K562 (cell line): ENCODE measurements around the gene HPD.

ENCODE experiments used
- ELF1 ChIP-seq: fragments of 200-800 bp; sonication (Bioruptor generic); IDR thresholded peaks from 2 replicates; pipeline ENCODE4 v1.6.1; 2016; ENCODE audit warnings: missing genetic modification characterization, missing compliant biosample characterization
- EZH2 ChIP-seq: IDR thresholded peaks from 2 replicates; pipeline ENCODE4 v1.6.1; 2012; ENCODE audit warnings: low read depth, mild to moderate bottlenecking, inconsistent platforms, low read length, borderline replicate concordance
- NFYB ChIP-seq: IDR thresholded peaks from 2 replicates; pipeline ENCODE4 v1.6.1; 2011; ENCODE audit warnings: mild to moderate bottlenecking, moderate library complexity; ENCODE audit not compliant: insufficient read length; ENCODE audit errors: extremely low read depth
- POLR2A ChIP-seq: fragments of 450-650 bp; conservative IDR thresholded peaks from 2 replicates; pipeline ENCODE4 v1.6.1; 2016
- POLR2AphosphoS5 ChIP-seq: IDR thresholded peaks from 2 replicates; pipeline ENCODE4 v1.6.1; 2011; ENCODE audit warnings: mild to moderate bottlenecking, low read depth, low read length, moderate library complexity; ENCODE audit not compliant: control insufficient read depth, insufficient read depth
- RFX5 ChIP-seq: IDR thresholded peaks from 2 replicates; pipeline ENCODE4 v1.6.1; 2011; ENCODE audit warnings: low read depth, mild to moderate bottlenecking, improper control_type of control experiment, low read length
- TCF7L2 ChIP-seq: fragments of 150-350 bp; IDR thresholded peaks from 2 replicates; pipeline ENCODE4 v1.6.1; 2016; ENCODE audit warnings: low read depth, mild to moderate bottlenecking, low read length, moderate library complexity
- ZFX ChIP-seq: sonication (generic); formaldehyde crosslinking; IDR thresholded peaks from 2 replicates; pipeline ENCODE4 v1.8.0; 2022; ENCODE audit warnings: mild to moderate bottlenecking, missing genetic modification reagents, moderate library complexity
- ZNF133 ChIP-seq: fragments of 250-450 bp; sonication (Bioruptor Pico); IDR thresholded peaks from 2 replicates; pipeline ENCODE4 v1.4.0; 2020; ENCODE audit warnings: mild to moderate bottlenecking
- TF ChIP-seq, protein P1 (sequence below): sonication (generic); formaldehyde crosslinking; IDR thresholded peaks from 2 replicates; pipeline ENCODE4 v1.8.1; 2022; ENCODE audit warnings: missing genetic modification reagents
- TF ChIP-seq, protein P2 (sequence below): sonication (generic); formaldehyde crosslinking; IDR thresholded peaks from 2 replicates; pipeline ENCODE4 v1.8.0; 2022; ENCODE audit warnings: mild to moderate bottlenecking, missing genetic modification reagents
- TF ChIP-seq, protein P3 (sequence below), 3 experiments: IDR thresholded peaks in 2 of 3; conservative IDR thresholded peaks in 1 of 3; 2 replicates each; pipeline ENCODE4 v1.5.1; 2011 to 2012; ENCODE audit warnings: low read length in 3 of 3, mild to moderate bottlenecking in 3 of 3, control low read depth in 2 of 3, improper control_type of control experiment in 1 of 3, inconsistent platforms in 1 of 3, low read depth in 1 of 3, mixed read lengths in 1 of 3, moderate library complexity in 1 of 3; ENCODE audit not compliant: insufficient read depth in 2 of 3
- TF ChIP-seq, protein P4 (sequence below), 2 experiments: fragments of 450-650 bp; formaldehyde crosslinking in 1 of 2; IDR thresholded peaks; 2 replicates each; pipeline versions ENCODE4 v1.4.0 to v1.6.1; 2014 to 2020; ENCODE audit warnings: mild to moderate bottlenecking in 2 of 2, borderline replicate concordance in 1 of 2, low read depth in 1 of 2

DNA sequence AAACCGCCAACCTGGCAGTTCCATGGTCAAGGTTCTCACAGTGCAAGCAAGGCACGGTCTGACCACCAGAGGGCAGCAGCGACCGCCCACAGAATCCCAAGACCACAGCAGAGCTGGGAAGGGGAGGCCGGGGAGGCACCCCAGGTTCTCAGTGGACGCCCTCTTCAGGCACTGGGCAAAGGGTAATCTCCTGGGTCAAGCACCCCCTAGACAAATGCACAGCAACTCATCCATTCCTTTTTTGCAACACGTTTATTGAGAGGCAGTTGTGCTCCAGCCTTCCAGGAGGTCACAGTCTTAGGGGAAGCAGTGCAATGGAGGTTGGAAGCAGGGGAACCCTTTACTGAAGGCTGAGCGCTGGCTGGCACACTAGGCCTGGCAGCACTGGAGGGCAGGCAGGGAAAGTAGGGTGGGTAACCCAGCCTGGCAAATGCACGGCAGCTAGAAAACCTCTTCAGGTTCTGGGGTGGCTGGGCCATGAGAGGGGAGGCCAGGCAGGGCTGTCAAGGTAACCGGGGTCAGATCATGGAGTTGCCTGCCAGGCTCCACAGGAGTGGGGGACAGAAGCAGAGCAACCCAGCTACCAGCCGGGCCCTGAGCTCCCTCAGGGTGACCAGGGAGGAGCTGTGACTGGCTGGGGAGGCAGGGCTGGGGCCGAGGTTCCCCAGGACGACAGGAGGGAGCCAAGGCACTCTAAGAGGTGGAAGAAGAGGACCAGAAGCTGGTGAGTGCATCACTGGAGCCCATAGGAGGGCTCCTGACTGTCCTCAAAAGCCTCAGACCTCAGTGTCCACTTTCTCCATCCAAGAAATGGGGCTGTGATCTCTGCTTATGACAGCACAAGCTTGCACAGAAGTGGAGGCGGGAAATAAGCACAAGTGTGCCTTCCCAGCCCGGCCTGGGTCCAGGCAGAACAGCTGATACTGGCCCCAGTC lies 63.4 kb downstream of the HPD start:
- TF ChIP-seq, protein P1, sequence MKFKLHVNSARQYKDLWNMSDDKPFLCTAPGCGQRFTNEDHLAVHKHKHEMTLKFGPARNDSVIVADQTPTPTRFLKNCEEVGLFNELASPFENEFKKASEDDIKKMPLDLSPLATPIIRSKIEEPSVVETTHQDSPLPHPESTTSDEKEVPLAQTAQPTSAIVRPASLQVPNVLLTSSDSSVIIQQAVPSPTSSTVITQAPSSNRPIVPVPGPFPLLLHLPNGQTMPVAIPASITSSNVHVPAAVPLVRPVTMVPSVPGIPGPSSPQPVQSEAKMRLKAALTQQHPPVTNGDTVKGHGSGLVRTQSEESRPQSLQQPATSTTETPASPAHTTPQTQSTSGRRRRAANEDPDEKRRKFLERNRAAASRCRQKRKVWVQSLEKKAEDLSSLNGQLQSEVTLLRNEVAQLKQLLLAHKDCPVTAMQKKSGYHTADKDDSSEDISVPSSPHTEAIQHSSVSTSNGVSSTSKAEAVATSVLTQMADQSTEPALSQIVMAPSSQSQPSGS (CRISPR knock-in tag), result no peak
- TF ChIP-seq TCF7L2 (no peak), ZNF133 (CRISPR knock-in tag) (no peak), NFYB (no peak), POLR2A (peak; percentile 49; the same call in 1 of the 2 replicates), EZH2 (no peak), RFX5 (no peak), POLR2AphosphoS5 (no peak; the same call in 1 of the 2 replicates), ELF1 (tag) (no peak), ZFX (CRISPR knock-in tag) (no peak)
- TF ChIP-seq, protein P2, sequence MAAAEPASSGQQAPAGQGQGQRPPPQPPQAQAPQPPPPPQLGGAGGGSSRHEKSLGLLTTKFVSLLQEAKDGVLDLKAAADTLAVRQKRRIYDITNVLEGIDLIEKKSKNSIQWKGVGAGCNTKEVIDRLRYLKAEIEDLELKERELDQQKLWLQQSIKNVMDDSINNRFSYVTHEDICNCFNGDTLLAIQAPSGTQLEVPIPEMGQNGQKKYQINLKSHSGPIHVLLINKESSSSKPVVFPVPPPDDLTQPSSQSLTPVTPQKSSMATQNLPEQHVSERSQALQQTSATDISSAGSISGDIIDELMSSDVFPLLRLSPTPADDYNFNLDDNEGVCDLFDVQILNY (CRISPR knock-in tag), result no peak
- TF ChIP-seq, protein P3, sequence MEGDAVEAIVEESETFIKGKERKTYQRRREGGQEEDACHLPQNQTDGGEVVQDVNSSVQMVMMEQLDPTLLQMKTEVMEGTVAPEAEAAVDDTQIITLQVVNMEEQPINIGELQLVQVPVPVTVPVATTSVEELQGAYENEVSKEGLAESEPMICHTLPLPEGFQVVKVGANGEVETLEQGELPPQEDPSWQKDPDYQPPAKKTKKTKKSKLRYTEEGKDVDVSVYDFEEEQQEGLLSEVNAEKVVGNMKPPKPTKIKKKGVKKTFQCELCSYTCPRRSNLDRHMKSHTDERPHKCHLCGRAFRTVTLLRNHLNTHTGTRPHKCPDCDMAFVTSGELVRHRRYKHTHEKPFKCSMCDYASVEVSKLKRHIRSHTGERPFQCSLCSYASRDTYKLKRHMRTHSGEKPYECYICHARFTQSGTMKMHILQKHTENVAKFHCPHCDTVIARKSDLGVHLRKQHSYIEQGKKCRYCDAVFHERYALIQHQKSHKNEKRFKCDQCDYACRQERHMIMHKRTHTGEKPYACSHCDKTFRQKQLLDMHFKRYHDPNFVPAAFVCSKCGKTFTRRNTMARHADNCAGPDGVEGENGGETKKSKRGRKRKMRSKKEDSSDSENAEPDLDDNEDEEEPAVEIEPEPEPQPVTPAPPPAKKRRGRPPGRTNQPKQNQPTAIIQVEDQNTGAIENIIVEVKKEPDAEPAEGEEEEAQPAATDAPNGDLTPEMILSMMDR (IDR thresholded peaks at IDR 0.05 in 2 of 3, conservative IDR thresholded peaks at IDR 0.05 in 1 of 3; ENCODE audit: insufficient read depth in 2 of 3, low read depth in 1 of 3, low read length in 3 of 3), result peak; percentile 96 to 99 (median 97)
- TF ChIP-seq, protein P4, sequence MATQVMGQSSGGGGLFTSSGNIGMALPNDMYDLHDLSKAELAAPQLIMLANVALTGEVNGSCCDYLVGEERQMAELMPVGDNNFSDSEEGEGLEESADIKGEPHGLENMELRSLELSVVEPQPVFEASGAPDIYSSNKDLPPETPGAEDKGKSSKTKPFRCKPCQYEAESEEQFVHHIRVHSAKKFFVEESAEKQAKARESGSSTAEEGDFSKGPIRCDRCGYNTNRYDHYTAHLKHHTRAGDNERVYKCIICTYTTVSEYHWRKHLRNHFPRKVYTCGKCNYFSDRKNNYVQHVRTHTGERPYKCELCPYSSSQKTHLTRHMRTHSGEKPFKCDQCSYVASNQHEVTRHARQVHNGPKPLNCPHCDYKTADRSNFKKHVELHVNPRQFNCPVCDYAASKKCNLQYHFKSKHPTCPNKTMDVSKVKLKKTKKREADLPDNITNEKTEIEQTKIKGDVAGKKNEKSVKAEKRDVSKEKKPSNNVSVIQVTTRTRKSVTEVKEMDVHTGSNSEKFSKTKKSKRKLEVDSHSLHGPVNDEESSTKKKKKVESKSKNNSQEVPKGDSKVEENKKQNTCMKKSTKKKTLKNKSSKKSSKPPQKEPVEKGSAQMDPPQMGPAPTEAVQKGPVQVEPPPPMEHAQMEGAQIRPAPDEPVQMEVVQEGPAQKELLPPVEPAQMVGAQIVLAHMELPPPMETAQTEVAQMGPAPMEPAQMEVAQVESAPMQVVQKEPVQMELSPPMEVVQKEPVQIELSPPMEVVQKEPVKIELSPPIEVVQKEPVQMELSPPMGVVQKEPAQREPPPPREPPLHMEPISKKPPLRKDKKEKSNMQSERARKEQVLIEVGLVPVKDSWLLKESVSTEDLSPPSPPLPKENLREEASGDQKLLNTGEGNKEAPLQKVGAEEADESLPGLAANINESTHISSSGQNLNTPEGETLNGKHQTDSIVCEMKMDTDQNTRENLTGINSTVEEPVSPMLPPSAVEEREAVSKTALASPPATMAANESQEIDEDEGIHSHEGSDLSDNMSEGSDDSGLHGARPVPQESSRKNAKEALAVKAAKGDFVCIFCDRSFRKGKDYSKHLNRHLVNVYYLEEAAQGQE (IDR thresholded peaks at IDR 0.05; ENCODE audit: borderline replicate concordance), result peak; percentile 92
- TF ChIP-seq, protein P4 (CRISPR knock-in tag; IDR thresholded peaks at IDR 0.05; ENCODE audit: low read depth), result no peak
